Lower leg skin (tissue), 3 donors: ENCODE results near the gene POLDIP2.

Experiments
- CTCF ChIP-seq, 3 donors: fragments of 450-650 bp; IDR thresholded peaks; one replicate each; pipeline ENCODE4 v1.5.1; 2016; ENCODE audit warnings: antibody characterized with exemption in 3 of 3, mild to moderate bottlenecking in 3 of 3, moderate library complexity in 2 of 3
- POLR2A ChIP-seq, 2 donors: fragments of 450-650 bp; IDR thresholded peaks; one replicate each; pipeline ENCODE4 v1.6.1; 2016 to 2017; ENCODE audit warnings: antibody characterized with exemption in 2 of 2, mild to moderate bottlenecking in 1 of 2, moderate library complexity in 1 of 2

DNA sequence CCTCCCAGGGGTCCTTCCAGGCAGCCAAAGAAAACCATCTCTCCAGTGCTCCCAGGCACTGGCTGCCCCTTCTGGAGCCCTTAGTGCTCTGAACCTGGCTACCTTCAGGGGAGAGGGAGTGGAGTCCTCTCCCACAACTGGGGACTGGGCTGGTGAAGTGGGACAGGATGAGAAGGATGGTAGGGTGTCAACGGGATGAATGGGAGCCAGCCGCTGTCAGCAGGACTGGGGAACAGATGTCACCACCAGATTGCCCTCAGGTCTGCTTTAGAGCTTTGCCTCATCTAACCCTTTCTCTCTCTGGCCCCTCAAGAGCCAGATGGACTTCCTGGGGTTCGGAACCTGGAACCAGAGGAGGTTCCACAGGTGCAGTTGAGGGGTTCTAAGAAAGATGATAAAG, 8.2 kb upstream of the POLDIP2 start:
- TF ChIP-seq CTCF (IDR thresholded peaks at IDR 0.05) = no peak
- no peak for TF ChIP-seq POLR2A (IDR thresholded peaks at IDR 0.05)
